CD14-positive monocyte (primary cell): Measurements from ENCODE around the gene ROBO2. TPM values are rescaled to one million over a fixed set of nuclear protein-coding genes. Genes with fewer than 3 reads are reported as not detected.

Experiments used
- DNase-seq, 3 donors: peaks; one replicate each; pipeline ENCODE4 v3.0.0-alpha.2; 2011 to 2022
- H2AFZ ChIP-seq: 2 replicates; pipeline ENCODE4 v1.6.0; 2012; ENCODE audit warnings: mild to moderate bottlenecking, low read depth, low read length, inconsistent platforms; ENCODE audit not compliant: insufficient read depth, poor library complexity, severe bottlenecking
- H3K27ac ChIP-seq, 2 donors: 1 replicate in 1 of 2; 2 replicates in 1 of 2; pipeline ENCODE4 v1.5.1; 2012 to 2013; ENCODE audit warnings: low read length in 2 of 2, control low read depth in 1 of 2, inconsistent platforms in 1 of 2, low read depth in 1 of 2, mild to moderate bottlenecking in 1 of 2
- H3K27me3 ChIP-seq, 2 donors: one replicate each; pipeline versions ENCODE4 v1.6.0 to v1.6.1; 2011 to 2013; ENCODE audit warnings: low read length in 2 of 2; ENCODE audit not compliant: control insufficient read depth in 2 of 2, insufficient read depth in 2 of 2
- H3K36me3 ChIP-seq, 2 donors: replicated peaks in 1 of 2; 1 replicate in 1 of 2; 2 replicates in 1 of 2; pipeline versions ENCODE4 v1.5.1 to v1.6.1; 2012 to 2013; ENCODE audit warnings: low read length in 2 of 2, control low read depth in 1 of 2, inconsistent platforms in 1 of 2, mild to moderate bottlenecking in 1 of 2; ENCODE audit not compliant: insufficient read depth in 2 of 2, control insufficient read depth in 1 of 2
- H3K4me1 ChIP-seq, 2 donors: 1 replicate in 1 of 2; 2 replicates in 1 of 2; pipeline versions ENCODE4 v1.5.1 to v1.6.1; 2012 to 2013; ENCODE audit warnings: low read length in 2 of 2, control low read depth in 1 of 2, inconsistent platforms in 1 of 2, mild to moderate bottlenecking in 1 of 2, moderate library complexity in 1 of 2; ENCODE audit not compliant: insufficient read depth in 2 of 2, control insufficient read depth in 1 of 2
- H3K4me2 ChIP-seq: replicated peaks from 2 replicates; pipeline ENCODE3; 2012; ENCODE audit warnings: low read length, moderate library complexity, mild to moderate bottlenecking; ENCODE audit not compliant: poor library complexity, severe bottlenecking; ENCODE audit errors: extremely low read depth
- H3K4me3 ChIP-seq, 3 experiments: fragments of 200-600 bp in 1 of 3; sonication (generic) in 1 of 3; replicated peaks in 1 of 3; 1 replicate in 2 of 3; 2 replicates in 1 of 3; pipeline ENCODE4 v1.5.1; 2011 to 2013; ENCODE audit warnings: low read length in 3 of 3, mild to moderate bottlenecking in 3 of 3, control low read depth in 2 of 3, low read depth in 2 of 3, inconsistent platforms in 1 of 3, moderate library complexity in 1 of 3
- H3K79me2 ChIP-seq: 2 replicates; pipeline ENCODE4 v1.6.0; 2012; ENCODE audit warnings: mild to moderate bottlenecking, control low read depth, inconsistent platforms, low read length, moderate library complexity; ENCODE audit not compliant: insufficient read depth
- H3K9ac ChIP-seq: 2 replicates; pipeline ENCODE4 v1.6.0; 2017; ENCODE audit warnings: low read length, mild to moderate bottlenecking; ENCODE audit not compliant: insufficient read depth, poor library complexity, severe bottlenecking
- H3K9me3 ChIP-seq, 2 donors: replicated peaks in 1 of 2; 1 replicate in 1 of 2; 2 replicates in 1 of 2; pipeline versions ENCODE4 v1.5.1 to v1.6.1; 2012 to 2013; ENCODE audit warnings: low read length in 2 of 2, control low read depth in 1 of 2; ENCODE audit not compliant: control insufficient read depth in 1 of 2, insufficient read depth in 1 of 2
- H4K20me1 ChIP-seq: 2 replicates; pipeline ENCODE4 v1.6.0; 2012; ENCODE audit warnings: mild to moderate bottlenecking, low read length, control low read depth, moderate library complexity; ENCODE audit not compliant: insufficient read depth
- H3K27ac Mint-ChIP-seq, 7 donors: one replicate each; pipeline ENCODE4 v1.8.0; 2020; ENCODE audit warnings: mild to moderate bottlenecking in 7 of 7, mixed read lengths in 7 of 7, moderate library complexity in 6 of 7, inconsistent platforms in 2 of 7
- H3K27me3 Mint-ChIP-seq, 3 donors: one replicate each; pipeline ENCODE4 v1.8.0; 2021 to 2022; ENCODE audit warnings: low read depth in 3 of 3, mild to moderate bottlenecking in 3 of 3, mixed read lengths in 3 of 3, moderate library complexity in 3 of 3, inconsistent platforms in 1 of 3
- H3K36me3 Mint-ChIP-seq, 2 donors: one replicate each; pipeline ENCODE4 v1.8.0; 2020; ENCODE audit warnings: mixed read lengths in 2 of 2, inconsistent platforms in 1 of 2, mild to moderate bottlenecking in 1 of 2
- H3K4me1 Mint-ChIP-seq: one replicate; pipeline ENCODE4 v1.8.0; 2020; ENCODE audit warnings: mild to moderate bottlenecking, mixed read lengths
- H3K4me3 Mint-ChIP-seq, 2 donors: one replicate each; pipeline ENCODE4 v1.8.0; 2020; ENCODE audit warnings: mild to moderate bottlenecking in 2 of 2, mixed read lengths in 2 of 2, moderate library complexity in 1 of 2
- H3K9me3 Mint-ChIP-seq, 7 donors: one replicate each; pipeline ENCODE4 v1.8.0; 2020 to 2022; ENCODE audit warnings: mixed read lengths in 7 of 7, mild to moderate bottlenecking in 6 of 7, moderate library complexity in 6 of 7, inconsistent platforms in 2 of 7
- CTCF ChIP-seq: fragments of 200-600 bp; IDR thresholded peaks from one replicate; pipeline ENCODE4 v1.8.0; 2022; ENCODE audit warnings: antibody characterized with exemption, mild to moderate bottlenecking
- WGBS: methylation state at CpG from one replicate; pipeline ENCODE4 v1.1.5; 2013; ENCODE audit warnings: missing lambda C conversion rate; ENCODE audit not compliant: insufficient coverage; 5-methylcytosine and 5-hydroxymethylcytosine counted together
- intact Hi-C, 2 donors: fragments of 100-400 bp; cut with micrococcal nuclease; formaldehyde crosslinking; loops; one replicate each; pipeline versions ENCODE4 v1.15.0 to v1.15.1; 2023
- polyA plus RNA-seq, 3 donors: library from polyadenylated mRNA; depleted of rRNA in 1 of 3; unstranded in 2 of 3; stranded (reverse) in 1 of 3; fragments of 300-500 nt in 2 of 3; fragments of >200 nt in 1 of 3; fragmentation: Illumina TruSeq in 2 of 3; gene quantifications; 1 replicate in 2 of 3; 2 replicates in 1 of 3; pipeline ENCODE4 v1.2.3, GENCODE V29; 2012 to 2021

The ROBO2 gene
- polyA plus RNA-seq, 3 donors: not detected

- H4K20me1 ChIP-seq: no peaks in the 10 kb centered on the region
- H3K27me3 Mint-ChIP-seq: no peaks in the 10 kb centered on the region
- H3K9ac ChIP-seq: no peak overlapping the region
- no peaks in the 10 kb centered on the region for H3K79me2 ChIP-seq
- no peak overlapping the region for H3K27ac ChIP-seq
- no peak overlapping the region for H3K4me3 ChIP-seq
- H3K36me3 ChIP-seq: no peaks in the 10 kb centered on the region
- no peak overlapping the region for H3K27ac Mint-ChIP-seq
- no peak overlapping the region for H3K4me2 ChIP-seq
- peaks cover 0 to 1% (median 0%) of the 10 kb centered on the region in 7 donors for H3K9me3 Mint-ChIP-seq
- TF ChIP-seq CTCF: no peak
- H3K4me1 Mint-ChIP-seq: no peaks in the 10 kb centered on the region
- H3K4me1 ChIP-seq: no peaks in the 10 kb centered on the region
- H3K36me3 Mint-ChIP-seq: no peaks in the 10 kb centered on the region
- no peaks in the 10 kb centered on the region for H3K27me3 ChIP-seq
- DNase-seq: no peak
- no CpG with 5 or more reads among the region's 5 CpGs for WGBS
- no peak overlapping the region for H2AFZ ChIP-seq
- no peaks in the 10 kb centered on the region for H3K9me3 ChIP-seq
- no peak overlapping the region for H3K4me3 Mint-ChIP-seq
- intact Hi-C loops: no loop called here
Measured at GRCh38 chr3:77506384-77506783, 466.5 kb downstream of the ROBO2 start.

GRCh38 chr3:77513542-77513941, 473.6 kb downstream of the ROBO2 start:
- intact Hi-C loops: no loop called here
- no peak overlapping the region for H3K9ac ChIP-seq
- H3K4me3 ChIP-seq: no peak overlapping the region
- no peak overlapping the region for H3K4me2 ChIP-seq
- H3K27me3 Mint-ChIP-seq: no peaks in the 10 kb centered on the region
- H3K9me3 ChIP-seq: no peaks in the 10 kb centered on the region
- no peaks in the 10 kb centered on the region for H3K4me1 ChIP-seq
- no peaks in the 10 kb centered on the region for H3K36me3 Mint-ChIP-seq
- H3K4me3 Mint-ChIP-seq: no peak overlapping the region
- H3K36me3 ChIP-seq: no peaks in the 10 kb centered on the region
- H3K27ac Mint-ChIP-seq: no peak overlapping the region
- no peak overlapping the region for H3K27ac ChIP-seq
- TF ChIP-seq CTCF: no peak
- no peaks in the 10 kb centered on the region for H3K27me3 ChIP-seq
- H3K79me2 ChIP-seq: no peaks in the 10 kb centered on the region
- no CpG with 5 or more reads among the region's 5 CpGs for WGBS
- no peaks in the 10 kb centered on the region for H4K20me1 ChIP-seq
- H3K4me1 Mint-ChIP-seq: no peaks in the 10 kb centered on the region
- H2AFZ ChIP-seq: no peak overlapping the region
- DNase-seq: no peak
- peaks cover 0 to 4% (median 0%) of the 10 kb centered on the region in 7 donors for H3K9me3 Mint-ChIP-seq
